A549 (cell line): ENCODE measurements around the gene FGF19. TPM values are rescaled to one million over a fixed set of nuclear protein-coding genes. Genes with fewer than 3 reads are reported as not detected.

ENCODE experiments used
- polyA plus RNA-seq, 4 experiments: library from polyadenylated mRNA; depleted of rRNA in 3 of 4; stranded (reverse); fragments of >200 nt; fragmentation: RNase III in 1 of 4; extraction: RNeasy Plus Mini Kit Qiagen cat#74134 plus additional on column Dnase treatment in 1 of 4; gene quantifications; 2 replicates in 3 of 4; 3 replicates in 1 of 4; pipeline ENCODE4 v1.2.3, GENCODE V29; 2011 to 2017

Gene FGF19
- polyA plus RNA-seq, 2 of the 4 experiments (the other 2 are of a cell fraction): 0.05 to 0.31 TPM

Other genes starting within 250 kb of the FGF19 start
- gene LINC01488, start 222.4 kb downstream of the FGF19 start, polyA plus RNA-seq (2011; rRNA removed): not detected in 2 replicates
- 0.05 to 0.11 TPM (median 0.09 TPM) in 3 replicates for gene LINC01488, start 222.4 kb downstream of the FGF19 start, polyA plus RNA-seq (2017; fragmentation: RNase III; extraction: RNeasy Plus Mini Kit Qiagen cat#74134 plus additional on column Dnase treatment)
- gene CCND1, start 62.9 kb downstream of the FGF19 start, polyA plus RNA-seq (2011; rRNA removed): 106 and 136 TPM in 2 replicates
- gene CCND1, start 62.9 kb downstream of the FGF19 start, polyA plus RNA-seq (2017; fragmentation: RNase III; extraction: RNeasy Plus Mini Kit Qiagen cat#74134 plus additional on column Dnase treatment): 125 to 157 TPM (median 131 TPM) in 3 replicates
- 20.0 and 25.1 TPM in 2 replicates for gene LTO1, start 28.7 kb downstream of the FGF19 start, polyA plus RNA-seq (2011; rRNA removed)
- gene LTO1, start 28.7 kb downstream of the FGF19 start, polyA plus RNA-seq (2017; fragmentation: RNase III; extraction: RNeasy Plus Mini Kit Qiagen cat#74134 plus additional on column Dnase treatment): 27.0 to 30.3 TPM (median 29.7 TPM) in 3 replicates
- gene FGF4, start 71.3 kb upstream of the FGF19 start, polyA plus RNA-seq (2011; rRNA removed): not detected in 2 replicates
- gene FGF4, start 71.3 kb upstream of the FGF19 start, polyA plus RNA-seq (2017; fragmentation: RNase III; extraction: RNeasy Plus Mini Kit Qiagen cat#74134 plus additional on column Dnase treatment): not detected in 3 replicates
- not detected in 2 replicates for gene FGF3, start 115.4 kb upstream of the FGF19 start, polyA plus RNA-seq (2011; rRNA removed)
- not detected in 3 replicates for gene FGF3, start 115.4 kb upstream of the FGF19 start, polyA plus RNA-seq (2017; fragmentation: RNase III; extraction: RNeasy Plus Mini Kit Qiagen cat#74134 plus additional on column Dnase treatment)